Measurements from ENCODE around the gene POLD4.
A peak's percentile ranks its signal among the peaks of the same experiment; 100 is the strongest.

POLD4 gene

GRCh38 chr11:67371189-67371910, 18.0 kb upstream of the POLD4 start:
- ChIA-PET POLR2A (interaction anchor here (1.0 to 2.1 kb wide), 4 partner anchors 10 to 20 kb away, joined by 3 to 10 read pairs (median 4); partner anchors contain the start of gene RAD9A), CTCF (interaction anchor here (0.6 to 4.0 kb wide), 5 partner anchors 9 to 807 kb away, joined by 4 to 25 read pairs (median 5); partner anchors contain the start of gene PPP1CA)
- DNase-seq (ENCODE audit: extremely low spot score), result peak; percentile 65
- TF ChIP-seq PKNOX1 (IDR thresholded peaks at IDR 0.05), result no peak
- no peak for TF ChIP-seq BHLHE40 (IDR thresholded peaks at IDR 0.05; ENCODE audit: borderline replicate concordance)
- no peak for TF ChIP-seq ARNT (IDR thresholded peaks at IDR 0.05)
- no peak for TF ChIP-seq FOXA1 (IDR thresholded peaks at IDR 0.05)
- TF ChIP-seq L3MBTL2 (conservative IDR thresholded peaks at IDR 0.05), result no peak
- no peak for TF ChIP-seq NFRKB (IDR thresholded peaks at IDR 0.05)
- no peak for TF ChIP-seq TARDBP (IDR thresholded peaks at IDR 0.05)
- TF ChIP-seq SP1 (IDR thresholded peaks at IDR 0.05), result no peak
- TF ChIP-seq LEF1 (IDR thresholded peaks at IDR 0.05; ENCODE audit: borderline replicate concordance), result no peak
- TF ChIP-seq ELF4 (IDR thresholded peaks at IDR 0.05), result no peak
- TF ChIP-seq FOXK2 (IDR thresholded peaks at IDR 0.05), result no peak
- no peak for TF ChIP-seq SUZ12 (IDR thresholded peaks at IDR 0.05)
- TF ChIP-seq FOXM1 (IDR thresholded peaks at IDR 0.05; ENCODE audit: borderline replicate concordance), result no peak
- TF ChIP-seq ZNF384 (IDR thresholded peaks at IDR 0.05), result no peak
- no peak for TF ChIP-seq HDGF (IDR thresholded peaks at IDR 0.05; ENCODE audit: borderline replicate concordance)
- no peak for TF ChIP-seq CTBP1 (IDR thresholded peaks at IDR 0.05; ENCODE audit: borderline replicate concordance)

- no peak for DNase-seq (ENCODE audit: extremely low spot score)
- CTCF ChIA-PET, result interaction anchor here (0.6 to 4.0 kb wide), 7 partner anchors 10 to 806 kb away, joined by 4 to 25 read pairs (median 5); partner anchors contain the start of gene PPP1CA
- TF ChIP-seq FOXK2 (IDR thresholded peaks at IDR 0.05), result no peak
- POLR2A ChIA-PET, result interaction anchor here (1.0 to 2.1 kb wide), 5 partner anchors 11 to 21 kb away, joined by 3 to 10 read pairs (median 4); partner anchors contain the start of genes POLD4 and RAD9A
Observed at GRCh38 chr11:67370351-67371076, 17.2 kb upstream of the POLD4 start.

- no peak for TF ChIP-seq FOXA1 (IDR thresholded peaks at IDR 0.05)
- TF ChIP-seq CTBP1 (IDR thresholded peaks at IDR 0.05; ENCODE audit: borderline replicate concordance), result no peak
- no peak for TF ChIP-seq ARNT (IDR thresholded peaks at IDR 0.05)
- no peak for TF ChIP-seq TARDBP (IDR thresholded peaks at IDR 0.05)
- no peak for TF ChIP-seq LEF1 (IDR thresholded peaks at IDR 0.05; ENCODE audit: borderline replicate concordance)
- no peak for TF ChIP-seq SP1 (IDR thresholded peaks at IDR 0.05)
- TF ChIP-seq NFRKB (IDR thresholded peaks at IDR 0.05), result no peak
- no peak for TF ChIP-seq SUZ12 (IDR thresholded peaks at IDR 0.05)
- no peak for TF ChIP-seq L3MBTL2 (conservative IDR thresholded peaks at IDR 0.05)
- TF ChIP-seq HDGF (IDR thresholded peaks at IDR 0.05; ENCODE audit: borderline replicate concordance), result no peak
- no peak for TF ChIP-seq FOXK2 (IDR thresholded peaks at IDR 0.05)
- no peak for TF ChIP-seq FOXM1 (IDR thresholded peaks at IDR 0.05; ENCODE audit: borderline replicate concordance)
- no peak for TF ChIP-seq PKNOX1 (IDR thresholded peaks at IDR 0.05)
- no peak for TF ChIP-seq ZNF384 (IDR thresholded peaks at IDR 0.05)
- TF ChIP-seq BHLHE40 (IDR thresholded peaks at IDR 0.05; ENCODE audit: borderline replicate concordance), result no peak
- TF ChIP-seq ELF4 (IDR thresholded peaks at IDR 0.05), result no peak
- ChIA-PET CTCF (interaction anchor here (0.8 to 4.0 kb wide), 6 partner anchors 10 to 32 kb away, joined by 4 to 25 read pairs (median 5); partner anchors contain the start of gene PPP1CA), POLR2A (interaction anchor here (1.1 to 2.1 kb wide), 4 partner anchors 11 to 19 kb away, joined by 3 to 10 read pairs (median 4); partner anchors contain the start of gene POLD4)
- no peak for DNase-seq (ENCODE audit: extremely low spot score)
Observed at GRCh38 chr11:67369801-67370284, 16.5 kb upstream of the POLD4 start.

GRCh38 chr11:67369275-67369674, 15.9 kb upstream of the POLD4 start:
- TF ChIP-seq FOXK2 (IDR thresholded peaks at IDR 0.05) (no peak), ARNT (IDR thresholded peaks at IDR 0.05) (no peak), HDGF (IDR thresholded peaks at IDR 0.05; ENCODE audit: borderline replicate concordance) (no peak), ELF4 (IDR thresholded peaks at IDR 0.05) (no peak)
- POLR2A ChIA-PET, result interaction anchor here (1.1 to 1.2 kb wide), 2 partner anchors 16 to 20 kb away, joined by 3 to 4 read pairs; partner anchors contain the start of gene POLD4
- CTCF ChIA-PET, result interaction anchor here (4.0 kb wide), 1 partner anchor 13 kb away, joined by 25 read pairs; no protein-coding TSS in a partner anchor
- no peak for DNase-seq (ENCODE audit: extremely low spot score)

GRCh38 chr11:67368621-67369020, 15.3 kb upstream of the POLD4 start:
- ChIA-PET POLR2A (no interaction called here), CTCF (interaction anchor here (4.0 kb wide), 1 partner anchor 14 kb away, joined by 25 read pairs; no protein-coding TSS in a partner anchor)
- no peak for TF ChIP-seq LEF1 (IDR thresholded peaks at IDR 0.05; ENCODE audit: borderline replicate concordance)
- no peak for TF ChIP-seq PKNOX1 (IDR thresholded peaks at IDR 0.05)
- DNase-seq (ENCODE audit: extremely low spot score), result no peak

GRCh38 chr11:67367761-67368227, 14.4 kb upstream of the POLD4 start:
- ChIA-PET CTCF (interaction anchor here (1.0 kb wide), 1 partner anchor 17 kb away, joined by 4 read pairs; no protein-coding TSS in a partner anchor), POLR2A (no interaction called here)
- no peak for TF ChIP-seq FOXM1 (IDR thresholded peaks at IDR 0.05; ENCODE audit: borderline replicate concordance)
- TF ChIP-seq SP1 (IDR thresholded peaks at IDR 0.05), result no peak
- no peak for TF ChIP-seq ZNF384 (IDR thresholded peaks at IDR 0.05)
- TF ChIP-seq ARNT (IDR thresholded peaks at IDR 0.05), result no peak
- TF ChIP-seq FOXK2 (IDR thresholded peaks at IDR 0.05), result no peak
- TF ChIP-seq ELF4 (IDR thresholded peaks at IDR 0.05), result no peak
- TF ChIP-seq BHLHE40 (IDR thresholded peaks at IDR 0.05; ENCODE audit: borderline replicate concordance), result no peak
- no peak for TF ChIP-seq L3MBTL2 (conservative IDR thresholded peaks at IDR 0.05)
- TF ChIP-seq SUZ12 (IDR thresholded peaks at IDR 0.05), result no peak
- TF ChIP-seq FOXA1 (IDR thresholded peaks at IDR 0.05), result no peak
- no peak for TF ChIP-seq CTBP1 (IDR thresholded peaks at IDR 0.05; ENCODE audit: borderline replicate concordance)
- no peak for TF ChIP-seq TARDBP (IDR thresholded peaks at IDR 0.05)
- no peak for TF ChIP-seq LEF1 (IDR thresholded peaks at IDR 0.05; ENCODE audit: borderline replicate concordance)
- no peak for TF ChIP-seq HDGF (IDR thresholded peaks at IDR 0.05; ENCODE audit: borderline replicate concordance)
- TF ChIP-seq NFRKB (IDR thresholded peaks at IDR 0.05), result no peak
- no peak for TF ChIP-seq PKNOX1 (IDR thresholded peaks at IDR 0.05)
- no peak for DNase-seq (ENCODE audit: extremely low spot score)

Measured in HEK293T (cell line).